ENCODE results near the gene BTBD16. TPM values are rescaled to one million over a fixed set of nuclear protein-coding genes. Genes with fewer than 3 reads are reported as not detected.
A peak's percentile ranks its signal among the peaks of the same experiment; 100 is the strongest.

The BTBD16 gene
- polyA plus RNA-seq, 3 donors, result not detected

GRCh38 chr10:122328676-122329075 lies 57.6 kb downstream of the BTBD16 start:
- Histone ChIP-seq H2AFZ (ENCODE audit: insufficient read depth, low read depth, low read length, poor library complexity, severe bottlenecking) (no peak overlapping the region), H3K4me1 (ENCODE audit: control insufficient read depth in 1 of 2, insufficient read depth in 2 of 2, low read length in 2 of 2) (peaks cover 0 to 10% of the 10 kb centered on the region in 2 donors), H4K20me1 (ENCODE audit: insufficient read depth, low read length) (no peaks in the 10 kb centered on the region), H3K36me3 (replicated peaks in 1 of 2; ENCODE audit: control insufficient read depth in 1 of 2, insufficient read depth in 2 of 2, low read length in 2 of 2) (no peaks in the 10 kb centered on the region), H3K27me3 (ENCODE audit: control insufficient read depth in 2 of 2, insufficient read depth in 2 of 2, low read length in 2 of 2) (no peaks in the 10 kb centered on the region), H3K9me3 (replicated peaks in 1 of 2; ENCODE audit: control insufficient read depth in 1 of 2, insufficient read depth in 1 of 2, low read length in 2 of 2) (no peaks in the 10 kb centered on the region), H3K27ac (ENCODE audit: low read depth in 1 of 2, low read length in 2 of 2) (no peak overlapping the region), H3K79me2 (ENCODE audit: insufficient read depth, low read length) (no peaks in the 10 kb centered on the region), H3K9ac (ENCODE audit: insufficient read depth, low read length, poor library complexity, severe bottlenecking) (no peak overlapping the region), H3K4me3 (replicated peaks in 1 of 3; ENCODE audit: low read depth in 2 of 3, low read length in 3 of 3) (no peak overlapping the region), H3K4me2 (replicated peaks; ENCODE audit: extremely low read depth, low read length, poor library complexity, severe bottlenecking) (no peak overlapping the region)
- no peak overlapping the region for H3K4me3 Mint-ChIP-seq
- H3K36me3 Mint-ChIP-seq, result no peaks in the 10 kb centered on the region
- intact Hi-C loops (cut with micrococcal nuclease), result no loop called here
- TF ChIP-seq CTCF (IDR thresholded peaks at IDR 0.05), result no peak
- H3K9me3 Mint-ChIP-seq, result peaks cover 0 to 7% (median 3%) of the 10 kb centered on the region in 7 donors
- 9% methylated on average over 6 of the region's 9 CpGs for WGBS (ENCODE audit: insufficient coverage)
- H3K27ac Mint-ChIP-seq, result no peak overlapping the region
- H3K27me3 Mint-ChIP-seq (ENCODE audit: low read depth in 3 of 3), result peaks cover 8 to 26% (median 12%) of the 10 kb centered on the region in 3 donors
- DNase-seq, result peak in 2 of 3 donors; percentile 7 to 27
- peaks cover 10% of the 10 kb centered on the region for H3K4me1 Mint-ChIP-seq

GRCh38 chr10:122329416-122329815 lies 58.3 kb downstream of the BTBD16 start:
- Mint-ChIP-seq H3K4me1 (peaks cover 10% of the 10 kb centered on the region), H3K4me3 (no peak overlapping the region), H3K27me3 (ENCODE audit: low read depth in 3 of 3) (peaks cover 4 to 26% (median 12%) of the 10 kb centered on the region in 3 donors), H3K9me3 (peaks cover 0 to 7% (median 2%) of the 10 kb centered on the region in 7 donors), H3K36me3 (no peaks in the 10 kb centered on the region), H3K27ac (no peak overlapping the region)
- Histone ChIP-seq H3K27ac (ENCODE audit: low read depth in 1 of 2, low read length in 2 of 2) (no peak overlapping the region), H3K36me3 (replicated peaks in 1 of 2; ENCODE audit: control insufficient read depth in 1 of 2, insufficient read depth in 2 of 2, low read length in 2 of 2) (no peaks in the 10 kb centered on the region), H3K9me3 (replicated peaks in 1 of 2; ENCODE audit: control insufficient read depth in 1 of 2, insufficient read depth in 1 of 2, low read length in 2 of 2) (no peaks in the 10 kb centered on the region), H3K4me3 (replicated peaks in 1 of 3; ENCODE audit: low read depth in 2 of 3, low read length in 3 of 3) (no peak overlapping the region), H2AFZ (ENCODE audit: insufficient read depth, low read depth, low read length, poor library complexity, severe bottlenecking) (no peak overlapping the region), H3K9ac (ENCODE audit: insufficient read depth, low read length, poor library complexity, severe bottlenecking) (no peak overlapping the region), H3K27me3 (ENCODE audit: control insufficient read depth in 2 of 2, insufficient read depth in 2 of 2, low read length in 2 of 2) (no peaks in the 10 kb centered on the region), H4K20me1 (ENCODE audit: insufficient read depth, low read length) (no peaks in the 10 kb centered on the region), H3K4me1 (ENCODE audit: control insufficient read depth in 1 of 2, insufficient read depth in 2 of 2, low read length in 2 of 2) (peaks cover 0 to 10% of the 10 kb centered on the region in 2 donors), H3K79me2 (ENCODE audit: insufficient read depth, low read length) (no peaks in the 10 kb centered on the region), H3K4me2 (replicated peaks; ENCODE audit: extremely low read depth, low read length, poor library complexity, severe bottlenecking) (no peak overlapping the region)
- intact Hi-C loops (cut with micrococcal nuclease), result no loop called here
- DNase-seq, result no peak
- no peak for TF ChIP-seq CTCF (IDR thresholded peaks at IDR 0.05)
- WGBS (ENCODE audit: insufficient coverage), result 97% methylated on average over 11 of the region's 13 CpGs
